Transverse colon (tissue), 4 donors: Measurements from ENCODE around the gene SNTA1. TPM values are rescaled to one million over a fixed set of nuclear protein-coding genes. Genes with fewer than 3 reads are reported as not detected.
A peak's percentile ranks its signal among the peaks of the same experiment; 100 is the strongest.
"Not testable (repeated sequence)": the region's sequence is repeated elsewhere in the genome, so short reads cannot be mapped to it uniquely, and the experiment has no call there.

ENCODE experiments used
- DNase-seq: peaks from one replicate; pipeline ENCODE4 v3.0.0-alpha.2; 2019
- H3K27ac ChIP-seq, 4 donors: fragments of 200-600 bp; sonication (generic); 2 replicates each; pipeline ENCODE4 v1.5.1; 2016 to 2018; ENCODE audit warnings: inconsistent platforms in 4 of 4
- H3K27me3 ChIP-seq: fragments of 200-600 bp; sonication (generic); 2 replicates; pipeline ENCODE4 v1.5.1; 2017; ENCODE audit warnings: inconsistent platforms
- H3K36me3 ChIP-seq, 4 donors: fragments of 200-600 bp; sonication (generic); 2 replicates each; pipeline ENCODE4 v1.5.1; 2017 to 2019; ENCODE audit warnings: inconsistent platforms in 4 of 4
- H3K4me1 ChIP-seq, 4 donors: fragments of 200-600 bp; sonication (generic); 2 replicates each; pipeline ENCODE4 v1.5.1; 2017 to 2020; ENCODE audit warnings: inconsistent platforms in 4 of 4
- H3K4me3 ChIP-seq, 4 donors: fragments of 200-600 bp; sonication (generic); 1 replicate in 1 of 4; 2 replicates in 3 of 4; pipeline versions ENCODE4 v1.5.1 to v1.6.1; 2017 to 2019; ENCODE audit warnings: inconsistent platforms in 4 of 4
- H3K9me3 ChIP-seq, 2 donors: fragments of 200-600 bp; sonication (generic); 2 replicates each; pipeline ENCODE4 v1.5.1; 2017 to 2019; ENCODE audit warnings: inconsistent platforms in 2 of 2
- EP300 ChIP-seq: sonication (generic); formaldehyde crosslinking; IDR thresholded peaks from one replicate; pipeline ENCODE4 v1.6.1; 2017; ENCODE audit warnings: antibody characterized with exemption, low read depth
- POLR2A ChIP-seq: fragments of 450-650 bp; IDR thresholded peaks from one replicate; pipeline ENCODE4 v1.6.1; 2016; ENCODE audit warnings: antibody characterized with exemption, mild to moderate bottlenecking, moderate library complexity
- POLR2AphosphoS5 ChIP-seq, 3 donors: sonication (generic); formaldehyde crosslinking; IDR thresholded peaks; one replicate each; pipeline ENCODE4 v1.6.1; 2016; ENCODE audit warnings: antibody characterized with exemption in 3 of 3
- WGBS, 2 donors: methylation state at CpG; one replicate each; pipeline ENCODE4 v1.1.5; 2018; ENCODE audit warnings: low coverage in 1 of 2; 5-methylcytosine and 5-hydroxymethylcytosine counted together
- in situ Hi-C, 4 donors: fragments of 200-750 bp; cut with MboI; loops; one replicate each; pipeline versions ENCODE4 v1.15.0 to v1.15.1; 2017; ENCODE audit warnings: low sequenced_read_pairs in 3 of 4, low pct_ligation_motif_present in 1 of 4, low pct_unique_long_range_greater_than_20kb in 1 of 4
- intact Hi-C: fragments of 100-400 bp; cut with DNase I; formaldehyde crosslinking; loops from one replicate; pipeline ENCODE4 v1.15.1; 2023; ENCODE audit warnings: low total_unique reads
- total RNA-seq, 4 donors: library from RNA; depleted of rRNA; stranded (reverse); fragments of >200 nt; gene quantifications; one replicate each; pipeline ENCODE4 v1.1.0, GENCODE V29; 2016
- TF ChIP-seq, protein P1 (sequence below), 5 experiments: fragments of 200-600 bp in 3 of 5; fragments of 450-650 bp in 2 of 5; sonication (generic) in 3 of 5; IDR thresholded peaks; 1 replicate in 2 of 5; 2 replicates in 3 of 5; pipeline ENCODE4 v1.5.1; 2016 to 2017; ENCODE audit warnings: antibody characterized with exemption in 5 of 5, inconsistent platforms in 3 of 5, mild to moderate bottlenecking in 2 of 5, moderate library complexity in 1 of 5

Gene SNTA1
- total RNA-seq, 4 donors from 2014 or later = 10.3 to 21.7 (median 14.5) TPM

DNA sequence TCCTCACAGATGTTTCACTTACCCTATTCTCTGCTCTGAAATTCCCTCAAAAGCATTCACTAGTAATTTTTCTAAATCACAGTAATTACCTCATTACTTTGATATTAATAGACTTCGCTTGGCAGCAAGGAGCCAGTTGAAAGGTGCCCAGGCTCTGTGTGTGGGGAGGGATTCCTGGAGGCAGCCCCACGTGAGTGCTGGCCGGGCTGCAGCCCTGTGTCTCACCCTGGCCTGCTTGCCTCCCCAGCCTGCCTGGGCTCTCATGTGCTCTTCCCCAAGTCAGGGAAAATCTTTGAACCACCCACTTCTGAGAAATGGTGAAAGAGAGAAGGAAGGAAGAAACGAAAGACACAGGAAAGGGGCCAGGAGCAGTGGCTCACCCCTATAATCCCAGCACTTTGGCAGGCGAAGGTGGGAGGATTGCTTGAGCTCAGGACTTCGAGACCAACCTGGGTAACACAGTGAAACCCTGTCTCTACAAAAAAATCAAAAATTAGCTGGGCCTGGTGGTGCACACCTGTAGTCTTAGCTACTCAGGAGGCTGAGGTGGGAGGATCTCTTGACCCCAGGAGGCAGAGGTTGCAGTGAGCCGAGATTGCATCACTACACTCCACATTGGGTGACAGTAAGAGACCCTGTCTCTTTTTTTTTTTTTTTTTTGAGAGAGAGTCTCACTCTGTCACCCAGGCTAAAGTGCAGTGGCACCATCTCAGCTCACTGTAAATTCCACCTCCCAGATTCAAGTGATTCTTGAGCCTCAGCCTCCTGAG is 20.0 kb upstream of the SNTA1 start:
- H3K36me3 ChIP-seq = no peaks in the 10 kb centered on the region
- no peak for TF ChIP-seq POLR2A
- no peak for TF ChIP-seq EP300
- TF ChIP-seq POLR2AphosphoS5 (IDR thresholded peaks at IDR 0.05) = no peak
- TF ChIP-seq, protein P1, sequence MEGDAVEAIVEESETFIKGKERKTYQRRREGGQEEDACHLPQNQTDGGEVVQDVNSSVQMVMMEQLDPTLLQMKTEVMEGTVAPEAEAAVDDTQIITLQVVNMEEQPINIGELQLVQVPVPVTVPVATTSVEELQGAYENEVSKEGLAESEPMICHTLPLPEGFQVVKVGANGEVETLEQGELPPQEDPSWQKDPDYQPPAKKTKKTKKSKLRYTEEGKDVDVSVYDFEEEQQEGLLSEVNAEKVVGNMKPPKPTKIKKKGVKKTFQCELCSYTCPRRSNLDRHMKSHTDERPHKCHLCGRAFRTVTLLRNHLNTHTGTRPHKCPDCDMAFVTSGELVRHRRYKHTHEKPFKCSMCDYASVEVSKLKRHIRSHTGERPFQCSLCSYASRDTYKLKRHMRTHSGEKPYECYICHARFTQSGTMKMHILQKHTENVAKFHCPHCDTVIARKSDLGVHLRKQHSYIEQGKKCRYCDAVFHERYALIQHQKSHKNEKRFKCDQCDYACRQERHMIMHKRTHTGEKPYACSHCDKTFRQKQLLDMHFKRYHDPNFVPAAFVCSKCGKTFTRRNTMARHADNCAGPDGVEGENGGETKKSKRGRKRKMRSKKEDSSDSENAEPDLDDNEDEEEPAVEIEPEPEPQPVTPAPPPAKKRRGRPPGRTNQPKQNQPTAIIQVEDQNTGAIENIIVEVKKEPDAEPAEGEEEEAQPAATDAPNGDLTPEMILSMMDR (IDR thresholded peaks at IDR 0.05) = no peak
- H3K27me3 ChIP-seq = no peaks in the 10 kb centered on the region
- in situ Hi-C loops = loop anchor here in 1 of 4 donors (10.0 kb wide), 1 partner anchor 191 kb away; no protein-coding TSS in a partner anchor
- H3K4me3 ChIP-seq = no peak overlapping the region
- DNase-seq = no peak
- no peaks in the 10 kb centered on the region for H3K9me3 ChIP-seq
- WGBS, 2 donors = 80 to 91% methylated on average over 1 to 7 of the region's 7 CpGs
- H3K4me1 ChIP-seq = peaks cover 0 to 9% (median 3%) of the 10 kb centered on the region in 4 donors
- no peak overlapping the region for H3K27ac ChIP-seq
- intact Hi-C loops = no loop called here

GRCh38 chr20:33460711-33461110 is 17.1 kb upstream of the SNTA1 start:
- DNase-seq = peak; percentile 35
- Histone ChIP-seq H3K27ac (peak overlapping the region in 1 of 4 donors; percentile 38), H3K36me3 (no peaks in the 10 kb centered on the region), H3K4me3 (no peak overlapping the region), H3K9me3 (no peaks in the 10 kb centered on the region), H3K27me3 (no peaks in the 10 kb centered on the region), H3K4me1 (peaks cover 0 to 9% (median 3%) of the 10 kb centered on the region in 4 donors)
- TF ChIP-seq, protein P1 (IDR thresholded peaks at IDR 0.05) = no peak
- TF ChIP-seq POLR2A (no peak), POLR2AphosphoS5 (IDR thresholded peaks at IDR 0.05) (peak in 1 of 3 donors; percentile 48), EP300 (no peak)
- intact Hi-C loops (no loop called here), in situ Hi-C loops (loop anchor here in 1 of 4 donors (10.0 kb wide), 1 partner anchor 194 kb away; no protein-coding TSS in a partner anchor)
- WGBS, 2 donors = 53 to 63% methylated on average over 5 of the region's 5 CpGs

DNA sequence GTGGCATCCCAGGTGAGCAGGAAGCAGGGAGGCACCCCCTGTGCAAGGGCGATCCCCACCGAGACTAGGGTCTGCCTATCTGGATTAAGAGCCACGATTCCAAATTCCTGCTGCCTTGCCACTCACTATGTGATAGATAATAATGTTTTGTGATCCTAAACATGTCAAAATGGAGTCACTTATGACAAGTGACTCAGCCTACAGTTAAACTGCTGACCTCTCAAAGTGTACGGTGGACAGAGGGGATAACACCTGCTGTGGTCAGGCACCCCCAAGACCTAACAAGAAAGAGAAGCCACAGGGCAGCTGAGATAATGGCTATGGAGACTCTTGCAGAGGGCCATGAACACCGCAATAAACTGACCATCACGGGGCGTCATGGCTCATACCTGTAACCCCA is 16.0 kb upstream of the SNTA1 start:
- TF ChIP-seq POLR2AphosphoS5 (IDR thresholded peaks at IDR 0.05) (no peak), POLR2A (no peak), EP300 (no peak)
- TF ChIP-seq, protein P1 (IDR thresholded peaks at IDR 0.05) = no peak
- 92% methylated on average over 7 of the region's 7 CpGs; no CpG with 5 or more reads in 1 of the 2 donors for WGBS, 2 donors
- no peaks in the 10 kb centered on the region for H3K9me3 ChIP-seq
- in situ Hi-C loops (loop anchor here in 1 of 4 donors (10.0 kb wide), 1 partner anchor 195 kb away; no protein-coding TSS in a partner anchor), intact Hi-C loops (loop anchor here (2.0 kb wide), 1 partner anchor 193 kb away; no protein-coding TSS in a partner anchor)
- H3K4me3 ChIP-seq = no peak overlapping the region
- peaks cover 0 to 9% (median 3%) of the 10 kb centered on the region in 4 donors for H3K4me1 ChIP-seq
- no peak overlapping the region for H3K27ac ChIP-seq
- H3K36me3 ChIP-seq = no peaks in the 10 kb centered on the region
- no peaks in the 10 kb centered on the region for H3K27me3 ChIP-seq
- no peak for DNase-seq

DNA sequence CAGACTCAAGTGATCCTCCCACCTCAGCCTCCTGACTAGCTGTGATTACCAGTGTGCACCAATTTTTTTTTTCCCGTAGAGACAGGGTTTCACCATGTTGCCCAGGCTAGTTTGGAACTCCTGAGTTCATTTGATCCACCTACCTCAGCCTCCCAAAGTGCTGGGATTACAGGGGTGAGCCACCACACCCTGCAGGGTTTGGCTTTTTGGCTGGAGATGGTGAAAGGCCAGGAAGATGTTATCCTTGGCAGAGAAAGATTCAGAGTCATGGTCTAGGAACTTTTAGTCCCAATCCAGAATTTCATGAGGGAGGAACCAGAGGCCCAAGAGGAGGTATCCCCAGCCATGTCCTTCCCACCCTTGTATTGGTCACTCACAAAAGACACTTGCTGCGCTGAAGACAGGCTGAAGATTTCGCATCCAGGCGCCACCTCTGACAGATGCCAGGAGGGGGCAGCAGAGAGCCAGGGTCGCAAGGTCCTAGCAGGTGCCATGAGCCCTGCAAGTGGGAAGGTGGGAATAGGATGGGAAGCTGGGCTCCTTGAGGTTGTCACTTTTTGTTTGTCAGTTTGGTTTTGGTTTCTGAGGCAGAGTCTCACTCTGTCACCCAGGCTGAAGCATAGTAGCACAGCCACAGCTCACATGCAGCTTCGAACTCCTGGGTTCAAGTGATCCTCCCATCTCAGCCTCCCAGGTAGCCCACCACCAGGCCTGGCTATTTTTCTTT is 13.5 kb upstream of the SNTA1 start:
- H3K9me3 ChIP-seq, H3K36me3 ChIP-seq, H3K4me3 ChIP-seq, intact Hi-C loops, H3K27me3 ChIP-seq, H3K27ac ChIP-seq, H3K4me1 ChIP-seq: not testable (repeated sequence)
- TF ChIP-seq, protein P1 (IDR thresholded peaks at IDR 0.05) = peak; percentile 91 to 95 (median 95)
- in situ Hi-C loops = loop anchor here in 1 of 4 donors (10.0 kb wide), 1 partner anchor 198 kb away; no protein-coding TSS in a partner anchor
- peak; percentile 91 for DNase-seq
- WGBS, 2 donors = 20 to 67% methylated on average over 1 to 5 of the region's 6 CpGs
